Natural killer cell (primary cell): ENCODE measurements around the gene SRPRB. TPM values are rescaled to one million over a fixed set of nuclear protein-coding genes. Genes with fewer than 3 reads are reported as not detected.

Experiments
- ATAC-seq, 3 donors: fragments of 150-1000 bp in 2 of 3; fragments of 200-7000 bp in 1 of 3; cut with Tn5 transposase; 1 replicate in 1 of 3; 2 replicates in 2 of 3; pipeline ENCODE4 v1.10.0; 2021; ENCODE audit warnings: mild to moderate bottlenecking in 2 of 3, moderate library complexity in 2 of 3
- DNase-seq, 2 donors: peaks; one replicate each; pipeline versions ENCODE4 v3.0.0 to v3.0.0-alpha.2; 2013 to 2021; ENCODE audit warnings: mixed read lengths in 1 of 2
- H3K27ac ChIP-seq: one replicate; pipeline ENCODE4 v1.5.1; 2013; ENCODE audit warnings: mild to moderate bottlenecking, low read length
- H3K27me3 ChIP-seq: one replicate; pipeline ENCODE4 v1.6.1; 2013; ENCODE audit warnings: low read length; ENCODE audit not compliant: control insufficient read depth, insufficient read depth
- H3K36me3 ChIP-seq: one replicate; pipeline ENCODE4 v1.6.1; 2013; ENCODE audit warnings: low read length; ENCODE audit not compliant: control insufficient read depth, insufficient read depth
- H3K4me1 ChIP-seq: one replicate; pipeline ENCODE4 v1.6.1; 2013; ENCODE audit warnings: low read length; ENCODE audit not compliant: control insufficient read depth, insufficient read depth
- H3K4me3 ChIP-seq: one replicate; pipeline ENCODE4 v1.5.1; 2013; ENCODE audit warnings: low read length
- H3K9me3 ChIP-seq: one replicate; pipeline ENCODE4 v1.6.1; 2013; ENCODE audit warnings: low read length; ENCODE audit not compliant: control insufficient read depth, insufficient read depth
- H3K27ac Mint-ChIP-seq, 2 donors: one replicate each; pipeline ENCODE4 v1.8.0; 2022; ENCODE audit warnings: mild to moderate bottlenecking in 2 of 2, mixed read lengths in 2 of 2, moderate library complexity in 1 of 2
- H3K27me3 Mint-ChIP-seq, 2 donors: one replicate each; pipeline ENCODE4 v1.8.0; 2022; ENCODE audit warnings: low read depth in 2 of 2, mixed read lengths in 2 of 2
- H3K36me3 Mint-ChIP-seq: one replicate; pipeline ENCODE4 v1.8.0; 2022; ENCODE audit warnings: mixed read lengths
- H3K4me1 Mint-ChIP-seq, 2 donors: one replicate each; pipeline ENCODE4 v1.8.0; 2022; ENCODE audit warnings: mixed read lengths in 2 of 2
- H3K4me3 Mint-ChIP-seq: one replicate; pipeline ENCODE4 v1.8.0; 2022; ENCODE audit warnings: mild to moderate bottlenecking, moderate library complexity, mixed read lengths
- H3K9me3 Mint-ChIP-seq, 2 donors: one replicate each; pipeline ENCODE4 v1.8.0; 2022; ENCODE audit warnings: mixed read lengths in 2 of 2
- CTCF ChIP-seq: fragments of 200-600 bp; IDR thresholded peaks from one replicate; pipeline ENCODE4 v1.8.0; 2022; ENCODE audit warnings: antibody characterized with exemption
- WGBS: methylation state at CpG from one replicate; pipeline ENCODE4 v1.1.7; 2013; ENCODE audit warnings: missing lambda C conversion rate; ENCODE audit not compliant: insufficient coverage; 5-methylcytosine and 5-hydroxymethylcytosine counted together
- intact Hi-C: fragments of 100-400 bp; cut with micrococcal nuclease; formaldehyde crosslinking; loops from one replicate; pipeline ENCODE4 v1.14.2; 2022
- total RNA-seq, 4 donors: library from RNA; stranded (reverse); fragments of 120-200 nt in 1 of 4; gene quantifications; one replicate each; pipeline versions ENCODE4 v1.2.3 to v1.2.4, GENCODE V29; 2013 to 2022

SRPRB gene
- total RNA-seq, 3 donors from 2014 or later (not counting 1 experiment from before 2014, with no cell fraction given): 19.8 to 26.4 (median 22.4) TPM

- DNase-seq (no peak), ATAC-seq (no peak)
- Mint-ChIP-seq H3K27ac (peak overlapping the region in 1 of 2 donors; percentile 25), H3K27me3 (no peaks in the 10 kb centered on the region), H3K36me3 (no peaks in the 10 kb centered on the region), H3K9me3 (no peaks in the 10 kb centered on the region), H3K4me3 (no peak overlapping the region), H3K4me1 (peaks cover 0 to 9% of the 10 kb centered on the region in 2 donors)
- TF ChIP-seq CTCF: no peak
- Histone ChIP-seq H3K4me3 (no peak overlapping the region), H3K9me3 (no peaks in the 10 kb centered on the region), H3K4me1 (no peaks in the 10 kb centered on the region), H3K36me3 (no peaks in the 10 kb centered on the region), H3K27me3 (no peaks in the 10 kb centered on the region), H3K27ac (no peak overlapping the region)
- WGBS: 57% methylated on average over 8 of the region's 8 CpGs
- intact Hi-C loops: no loop called here
Observed at GRCh38 chr3:133857767-133858166, 52.2 kb downstream of the SRPRB start.

- ATAC-seq (no peak), DNase-seq (no peak)
- H3K9me3 Mint-ChIP-seq: no peaks in the 10 kb centered on the region
- Histone ChIP-seq H3K27ac (no peak overlapping the region), H3K9me3 (no peaks in the 10 kb centered on the region), H3K36me3 (no peaks in the 10 kb centered on the region), H3K4me1 (no peaks in the 10 kb centered on the region), H3K4me3 (no peak overlapping the region), H3K27me3 (no peaks in the 10 kb centered on the region)
- H3K27me3 Mint-ChIP-seq: no peaks in the 10 kb centered on the region
- no peak for TF ChIP-seq CTCF
- WGBS: 92% methylated on average over 12 of the region's 12 CpGs
- H3K36me3 Mint-ChIP-seq: no peaks in the 10 kb centered on the region
- no peak overlapping the region for H3K27ac Mint-ChIP-seq
- no peak overlapping the region for H3K4me3 Mint-ChIP-seq
- intact Hi-C loops: no loop called here
- H3K4me1 Mint-ChIP-seq: peaks cover 0 to 9% of the 10 kb centered on the region in 2 donors
Observed at GRCh38 chr3:133859381-133860234, 54.0 kb downstream of the SRPRB start.

- no peak overlapping the region for H3K4me3 ChIP-seq
- no peaks in the 10 kb centered on the region for H3K9me3 ChIP-seq
- no peaks in the 10 kb centered on the region for H3K36me3 Mint-ChIP-seq
- intact Hi-C loops: no loop called here
- H3K4me1 Mint-ChIP-seq: peaks cover 0 to 9% of the 10 kb centered on the region in 2 donors
- H3K27me3 Mint-ChIP-seq: no peaks in the 10 kb centered on the region
- no peak overlapping the region for H3K27ac ChIP-seq
- 92% methylated on average over 5 of the region's 5 CpGs for WGBS
- H3K4me1 ChIP-seq: no peaks in the 10 kb centered on the region
- no peaks in the 10 kb centered on the region for H3K9me3 Mint-ChIP-seq
- no peak for TF ChIP-seq CTCF
- no peak overlapping the region for H3K27ac Mint-ChIP-seq
- no peak overlapping the region for H3K4me3 Mint-ChIP-seq
- DNase-seq (no peak), ATAC-seq (no peak)
- no peaks in the 10 kb centered on the region for H3K36me3 ChIP-seq
- H3K27me3 ChIP-seq: no peaks in the 10 kb centered on the region
Observed at GRCh38 chr3:133860519-133860918, 54.9 kb downstream of the SRPRB start.
